OCI-LY7 (cell line): ENCODE data around the gene SLC9A9. TPM values are rescaled to one million over a fixed set of nuclear protein-coding genes. Genes with fewer than 3 reads are reported as not detected.

Experiments
- BruUV-seq: library from RNA; stranded (reverse); fragments of 400-500 nt; replicated peaks from 2 replicates; lab custom pipeline; 2021; lab: Mats Ljungman, UMichigan
- CTCF ChIA-PET: fragments of 300-600 bp; sonication (Branson Sonifier 250); formaldehyde crosslinking; loops from one replicate; lab custom pipeline; 2022; ENCODE audit warnings: antibody characterized with exemption; ENCODE audit not compliant: unreplicated experiment; lab: Charles Lee
- POLR2A ChIA-PET: fragments of 300-600 bp; sonication (Branson Sonifier 250); formaldehyde crosslinking; loops from one replicate; lab custom pipeline; 2022; ENCODE audit warnings: antibody characterized with exemption; lab: Charles Lee
- DNase-seq: peaks from one replicate; pipeline ENCODE4 v3.0.0-alpha.2; 2015; ENCODE audit warnings: low spot score
- H2AFZ ChIP-seq: fragments of 200-600 bp; sonication (generic), shearing (Covaris generic); 2 replicates; pipeline ENCODE4 v1.6.1; 2014; ENCODE audit warnings: mild to moderate bottlenecking, antibody characterized with exemption, low read length, moderate library complexity
- H3K27ac ChIP-seq: fragments of 200-600 bp; sonication (generic); 2 replicates; pipeline ENCODE4 v1.5.1; 2014; ENCODE audit warnings: mixed run types, low read depth, mild to moderate bottlenecking, moderate library complexity, low read length, inconsistent platforms; ENCODE audit not compliant: poor library complexity, severe bottlenecking
- H3K36me3 ChIP-seq: fragments of 200-600 bp; sonication (generic); 2 replicates; pipeline ENCODE4 v1.6.1; 2014; ENCODE audit warnings: mild to moderate bottlenecking, antibody characterized with exemption, low read length, moderate library complexity, mixed read lengths; ENCODE audit not compliant: insufficient read depth
- H3K4me1 ChIP-seq: fragments of 200-600 bp; sonication (generic); 2 replicates; pipeline ENCODE4 v1.5.1; 2014; ENCODE audit warnings: mild to moderate bottlenecking, low read length; ENCODE audit not compliant: insufficient read depth, poor library complexity, severe bottlenecking
- H3K4me2 ChIP-seq: fragments of 200-600 bp; sonication (generic); 2 replicates; pipeline ENCODE4 v1.6.1; 2014; ENCODE audit warnings: mild to moderate bottlenecking, low read length
- H3K4me3 ChIP-seq: fragments of 200-600 bp; sonication (generic); 2 replicates; pipeline ENCODE4 v1.5.1; 2014; ENCODE audit warnings: mild to moderate bottlenecking, low read depth, low read length; ENCODE audit not compliant: poor library complexity, severe bottlenecking
- H3K79me2 ChIP-seq: fragments of 200-600 bp; sonication (generic); 2 replicates; pipeline ENCODE4 v1.6.1; 2016; ENCODE audit warnings: low read depth, mild to moderate bottlenecking, low read length, moderate library complexity, mixed read lengths; ENCODE audit not compliant: insufficient read depth
- H3K9me2 ChIP-seq: fragments of 200-600 bp; sonication (generic); 2 replicates; pipeline ENCODE4 v1.6.1; 2016; ENCODE audit warnings: mild to moderate bottlenecking, low read length, mixed read lengths; ENCODE audit not compliant: insufficient read depth
- H3K9me3 ChIP-seq: fragments of 200-600 bp; sonication (generic); 2 replicates; pipeline ENCODE4 v1.6.1; 2014; ENCODE audit warnings: mild to moderate bottlenecking, mixed run types, low read length, mixed read lengths
- H4K20me1 ChIP-seq: fragments of 200-600 bp; sonication (generic); 2 replicates; pipeline ENCODE4 v1.6.1; 2014; ENCODE audit warnings: mild to moderate bottlenecking, antibody characterized with exemption, low read length, moderate library complexity, mixed read lengths; ENCODE audit not compliant: insufficient read depth
- CTCF ChIP-seq: fragments of 200-600 bp; sonication (generic); conservative IDR thresholded peaks from 2 replicates; pipeline ENCODE4 v1.5.1; 2014; ENCODE audit warnings: mild to moderate bottlenecking, antibody characterized with exemption, low read length, moderate library complexity, mixed read lengths
- EZH2phosphoT487 ChIP-seq: fragments of 200-600 bp; sonication (generic); IDR thresholded peaks from 2 replicates; pipeline ENCODE4 v1.6.1; 2018; ENCODE audit warnings: low read depth, borderline replicate concordance, mild to moderate bottlenecking, mixed run types, antibody characterized with exemption, low read length, moderate library complexity, mixed read lengths
- intact Hi-C: fragments of 100-400 bp; cut with micrococcal nuclease; formaldehyde crosslinking; loops from one replicate; pipeline ENCODE4 v1.10.0; 2022; ENCODE audit not compliant: unreplicated experiment
- total RNA-seq, 2 experiments: library from RNA; depleted of rRNA in 1 of 2; stranded (reverse); fragments of >200 nt in 1 of 2; shearing (Covaris generic) in 1 of 2; gene quantifications; 2 replicates each; pipeline ENCODE4 v1.2.3, GENCODE V29; 2014 to 2022

Gene SLC9A9
- total RNA-seq, 2 experiments from 2014 or later, result 9.3 to 14.8 TPM

- no peak overlapping the region for H3K4me3 ChIP-seq
- ChIA-PET POLR2A (no interaction called here), CTCF (no interaction called here)
- no peak overlapping the region for H2AFZ ChIP-seq
- H3K27ac ChIP-seq, result no peak overlapping the region
- H3K4me1 ChIP-seq, result no peaks in the 10 kb centered on the region
- intact Hi-C loops, result no loop called here
- no peaks in the 10 kb centered on the region for H4K20me1 ChIP-seq
- H3K9me3 ChIP-seq, result no peaks in the 10 kb centered on the region
- BruUV-seq, result no TSS peak
- no peaks in the 10 kb centered on the region for H3K79me2 ChIP-seq
- no peaks in the 10 kb centered on the region for H3K9me2 ChIP-seq
- TF ChIP-seq EZH2phosphoT487 (no peak), CTCF (no peak)
- H3K36me3 ChIP-seq, result no peaks in the 10 kb centered on the region
- H3K4me2 ChIP-seq, result no peak overlapping the region
- no peak for DNase-seq
Measured at GRCh38 chr3:143313025-143313892, 535.0 kb downstream of the SLC9A9 start.

- no peak for DNase-seq
- Histone ChIP-seq H2AFZ (no peak overlapping the region), H3K36me3 (no peaks in the 10 kb centered on the region), H3K79me2 (no peaks in the 10 kb centered on the region), H3K4me1 (no peaks in the 10 kb centered on the region), H3K4me2 (no peak overlapping the region), H3K9me3 (no peaks in the 10 kb centered on the region), H3K9me2 (no peaks in the 10 kb centered on the region), H4K20me1 (no peaks in the 10 kb centered on the region), H3K27ac (no peak overlapping the region), H3K4me3 (no peak overlapping the region)
- TF ChIP-seq EZH2phosphoT487, result no peak
- TF ChIP-seq CTCF, result no peak
- ChIA-PET POLR2A (no interaction called here), CTCF (no interaction called here)
- no TSS peak for BruUV-seq
- intact Hi-C loops, result no loop called here
Measured at GRCh38 chr3:143311096-143311495, 537.2 kb downstream of the SLC9A9 start.

GRCh38 chr3:143309705-143310104, 538.6 kb downstream of the SLC9A9 start:
- no peak overlapping the region for H3K27ac ChIP-seq
- CTCF ChIA-PET, result no interaction called here
- no peaks in the 10 kb centered on the region for H3K4me1 ChIP-seq
- POLR2A ChIA-PET, result no interaction called here
- no peaks in the 10 kb centered on the region for H3K9me2 ChIP-seq
- BruUV-seq, result no TSS peak
- H3K4me3 ChIP-seq, result no peak overlapping the region
- H3K79me2 ChIP-seq, result no peaks in the 10 kb centered on the region
- H3K4me2 ChIP-seq, result no peak overlapping the region
- no peak overlapping the region for H2AFZ ChIP-seq
- TF ChIP-seq EZH2phosphoT487 (no peak), CTCF (no peak)
- H3K36me3 ChIP-seq, result no peaks in the 10 kb centered on the region
- no peaks in the 10 kb centered on the region for H3K9me3 ChIP-seq
- no peak for DNase-seq
- H4K20me1 ChIP-seq, result no peaks in the 10 kb centered on the region
- intact Hi-C loops, result no loop called here
